NCI-H146 (cell line): ENCODE measurements around the gene DCAF12.

Experiments used
- DNase-seq: peaks from one replicate; lab custom pipeline; 2025; lab: John Stamatoyannopoulos, UW

DCAF12 gene

GRCh38 chr9:34126207-34127034 is at the start of gene DCAF12:
TSS of gene DCAF12 (minus strand) at chr9:34126698. CDS start at chr9:34126431, 267 bp downstream.
- peak; percentile 95 for DNase-seq

GRCh38 chr9:34176089-34176488 is 49.6 kb upstream of the DCAF12 start:
- DNase-seq: no peak

- DNase-seq: no peak
These were observed 45.4 kb upstream of the DCAF12 start for GRCh38 chr9:34171753-34172535.

- DNase-seq: no peak
These were observed 43.9 kb upstream of the DCAF12 start for GRCh38 chr9:34170237-34170991.

- no peak for DNase-seq
These were observed 42.6 kb upstream of the DCAF12 start for GRCh38 chr9:34169125-34169524.

- no peak for DNase-seq
These were observed 36.9 kb upstream of the DCAF12 start for GRCh38 chr9:34163434-34163833.

- peak; percentile 21 for DNase-seq
These were observed 31.9 kb upstream of the DCAF12 start for GRCh38 chr9:34158362-34158869.

GRCh38 chr9:34157898-34158297 is 31.4 kb upstream of the DCAF12 start:
- DNase-seq: no peak

- no peak for DNase-seq
These were observed 30.8 kb upstream of the DCAF12 start for GRCh38 chr9:34157318-34157717.

- no peak for DNase-seq
These were observed 27.6 kb upstream of the DCAF12 start for GRCh38 chr9:34154057-34154456.

GRCh38 chr9:34151398-34151797 is 24.9 kb upstream of the DCAF12 start:
- DNase-seq: no peak

GRCh38 chr9:34145165-34145564 is 18.7 kb upstream of the DCAF12 start:
- no peak for DNase-seq

GRCh38 chr9:34143116-34143515 is 16.6 kb upstream of the DCAF12 start:
- DNase-seq: no peak

GRCh38 chr9:34140853-34141252 is 14.4 kb upstream of the DCAF12 start:
- no peak for DNase-seq

GRCh38 chr9:34139477-34140146 is 13.1 kb upstream of the DCAF12 start:
- DNase-seq: no peak

- peak; percentile 8 for DNase-seq
These were observed 12.1 kb upstream of the DCAF12 start for GRCh38 chr9:34138644-34139043.

GRCh38 chr9:34134521-34134920 is 8.0 kb upstream of the DCAF12 start:
- DNase-seq: no peak

- no peak for DNase-seq
These were observed 7.0 kb upstream of the DCAF12 start for GRCh38 chr9:34133436-34133949.

- no peak for DNase-seq
These were observed 5.1 kb upstream of the DCAF12 start for GRCh38 chr9:34131571-34131970.

- peak; percentile 39 for DNase-seq
These were observed 794 bp upstream of the DCAF12 start for GRCh38 chr9:34127035-34127948.
